Astrocyte of the spinal cord (primary cell): Measurements from ENCODE around the gene HCN2.

Experiments used
- DNase-seq: peaks from one replicate; pipeline ENCODE4 v3.0.0; 2011; ENCODE audit warnings: low read depth, low spot score
- H3K4me3 ChIP-seq: 2 replicates; pipeline ENCODE4 v1.5.1; 2011; ENCODE audit warnings: low read depth, mild to moderate bottlenecking, low read length, moderate library complexity
- CTCF ChIP-seq: IDR thresholded peaks from 2 replicates; pipeline ENCODE4 v1.5.1; 2012; ENCODE audit warnings: low read depth, mild to moderate bottlenecking, low read length, inconsistent platforms
- in situ Hi-C: cut with HindIII; loops from 2 replicates; pipeline ENCODE4 v1.10.0; 2017; ENCODE audit warnings: low sequenced_read_pairs

Gene HCN2

GRCh38 chr19:644363-644762 is 54.7 kb downstream of the HCN2 start:
- no peak overlapping the region for H3K4me3 ChIP-seq
- DNase-seq = no peak
- TF ChIP-seq CTCF = no peak
- in situ Hi-C loops = no loop called here

GRCh38 chr19:644789-645188 is 55.1 kb downstream of the HCN2 start:
- no peak for DNase-seq
- H3K4me3 ChIP-seq = no peak overlapping the region
- in situ Hi-C loops = no loop called here
- TF ChIP-seq CTCF = no peak

DNA sequence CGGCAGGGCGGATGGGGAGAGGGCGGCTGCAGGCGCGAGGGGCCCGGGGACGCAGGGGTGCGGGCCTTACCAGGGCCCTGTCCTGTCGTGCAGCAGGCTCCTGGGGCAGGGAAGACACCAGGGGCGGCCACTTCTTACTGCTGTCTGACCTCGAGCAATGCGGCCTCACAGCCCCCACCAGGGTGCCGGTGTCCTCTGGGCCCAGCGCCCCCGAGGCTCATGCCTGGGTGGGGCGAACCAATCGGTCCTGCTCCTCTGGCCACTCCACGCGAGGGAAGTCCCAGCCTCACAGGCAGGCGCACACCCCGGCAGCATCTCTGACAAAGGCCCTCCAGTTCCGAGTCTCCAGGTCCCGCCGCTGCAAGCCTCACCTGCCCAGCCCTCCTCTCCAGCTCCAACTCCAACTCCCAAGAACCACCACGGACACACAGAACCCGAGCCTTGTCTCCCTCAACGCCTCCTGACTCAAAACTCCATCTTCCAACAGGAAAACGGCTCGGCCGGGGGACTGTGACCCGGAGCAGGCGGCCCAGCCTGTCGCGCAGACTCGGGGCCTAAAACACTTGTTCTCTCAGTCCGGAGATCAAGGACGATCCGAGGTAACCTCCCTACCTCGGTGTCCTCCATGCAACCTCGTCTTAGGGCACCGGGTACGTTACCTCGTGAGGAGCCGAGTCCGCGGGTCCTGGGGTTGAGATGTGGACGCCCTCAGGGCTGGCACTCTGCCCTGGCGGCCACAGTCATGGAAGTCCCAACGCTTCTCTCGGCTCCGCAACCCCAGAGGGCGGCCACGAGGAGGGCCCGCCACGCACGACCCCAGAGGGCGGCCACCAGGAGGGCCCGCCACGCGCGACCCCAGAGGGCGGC is 56.5 kb downstream of the HCN2 start:
- no peak for TF ChIP-seq CTCF
- no peak overlapping the region for H3K4me3 ChIP-seq
- in situ Hi-C loops = no loop called here
- no peak for DNase-seq

GRCh38 chr19:646779-647565 is 57.3 kb downstream of the HCN2 start:
- H3K4me3 ChIP-seq = no peak overlapping the region
- in situ Hi-C loops = no loop called here
- DNase-seq = no peak
- TF ChIP-seq CTCF = no peak

DNA sequence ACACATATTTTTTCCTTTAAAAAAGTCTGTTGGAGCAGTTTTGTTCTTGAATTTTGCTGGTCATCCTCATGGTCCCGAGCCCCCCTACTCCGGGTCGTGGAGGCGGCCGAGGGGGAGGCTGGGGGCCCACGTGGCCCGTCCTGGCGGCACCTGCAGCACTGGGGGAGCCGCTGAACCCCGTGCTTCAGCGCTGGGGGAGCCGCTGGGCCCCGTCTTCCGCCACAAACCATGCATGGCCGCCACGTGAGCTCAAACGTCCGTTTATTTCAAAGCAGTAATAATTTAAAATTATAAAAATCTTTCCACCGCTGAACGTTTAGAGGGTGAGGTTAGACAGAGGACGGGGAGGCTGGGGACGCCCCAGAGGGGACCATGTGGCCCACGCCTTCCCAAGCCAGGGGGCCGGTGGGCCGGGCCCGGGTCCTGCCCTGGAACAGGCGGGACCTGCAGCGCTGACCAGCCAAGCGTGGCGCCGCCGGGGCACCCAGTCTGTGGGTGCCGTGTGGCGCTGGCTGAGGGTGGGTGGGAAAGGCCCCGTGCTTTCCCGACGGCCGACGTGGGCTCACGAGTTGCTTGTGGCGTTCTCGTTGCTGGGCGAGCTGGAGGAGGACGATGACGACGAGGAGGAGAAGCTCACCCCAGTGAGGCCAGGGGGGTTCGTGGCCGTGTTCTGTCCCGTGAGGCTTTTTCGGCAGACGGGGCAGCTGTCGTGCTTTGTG is 58.0 kb downstream of the HCN2 start:
- no peak for TF ChIP-seq CTCF
- DNase-seq = no peak
- no peak overlapping the region for H3K4me3 ChIP-seq
- in situ Hi-C loops = no loop called here

- H3K4me3 ChIP-seq = no peak overlapping the region
- in situ Hi-C loops = no loop called here
- no peak for TF ChIP-seq CTCF
- DNase-seq = no peak
These were observed 58.6 kb downstream of the HCN2 start for GRCh38 chr19:648305-648704.
